Measurements from ENCODE around the gene OSBPL5.
A peak's percentile ranks its signal among the peaks of the same experiment; 100 is the strongest.

Gene OSBPL5

DNA sequence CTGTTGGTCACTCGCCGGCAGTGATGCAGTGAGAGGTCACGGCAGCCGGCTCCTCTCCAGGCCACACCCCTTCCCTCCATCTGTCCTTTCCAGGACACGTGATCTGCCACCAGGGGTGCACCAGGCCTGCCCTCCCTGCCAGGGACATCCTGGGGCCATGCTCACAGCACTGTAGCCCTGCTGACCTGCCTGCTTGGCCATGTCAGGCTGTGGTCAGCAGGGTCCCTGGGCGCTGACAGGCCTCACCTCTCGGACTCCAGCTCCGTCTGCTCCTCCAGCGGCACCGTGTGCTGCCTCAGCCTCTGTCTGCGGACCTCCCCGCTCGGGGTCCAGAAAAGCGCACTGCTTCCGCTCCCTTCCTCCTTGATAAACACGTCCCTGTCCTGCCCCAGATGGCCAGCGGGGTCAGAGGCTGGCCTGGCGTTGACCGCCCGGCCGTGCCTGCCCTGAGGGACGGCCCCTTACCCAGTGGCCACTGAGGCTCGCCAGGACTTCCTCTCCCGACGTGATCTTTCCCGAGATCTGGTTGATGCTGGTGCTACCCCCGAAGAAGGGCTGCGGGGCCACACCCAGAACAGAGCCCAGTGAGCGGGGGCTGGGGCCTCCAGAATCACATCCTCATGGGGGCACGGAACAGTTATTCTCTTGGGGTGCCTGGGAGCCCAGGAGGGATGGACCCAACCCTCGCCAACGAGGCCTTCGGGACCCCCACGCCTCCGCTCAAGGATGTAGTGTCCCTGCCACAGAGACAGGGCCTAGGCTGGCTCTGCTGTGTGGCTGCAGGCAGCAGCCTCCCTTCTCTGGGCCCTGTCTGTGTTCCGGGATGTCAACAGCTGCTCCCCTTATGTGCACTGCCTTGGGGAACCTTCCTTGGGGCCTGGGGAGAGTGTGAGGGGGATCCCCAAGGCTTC is 71.6 kb downstream of the OSBPL5 start:
- Histone ChIP-seq H2BK15ac (ENCODE audit: low read length) (peak overlapping the region; percentile 75), H3K4me2 (ENCODE audit: insufficient read depth, low read length, poor library complexity, severe bottlenecking) (no peak overlapping the region), H3K27ac (replicated peaks; ENCODE audit: low read length) (no peak overlapping the region), H2BK120ac (ENCODE audit: low read depth, low read length) (no peak overlapping the region), H3K23ac (ENCODE audit: low read depth, low read length, poor library complexity) (peak overlapping the region; percentile 82), H3K9me3 (replicated peaks in 1 of 2; ENCODE audit: control insufficient read depth in 2 of 2, insufficient read depth in 1 of 2, low read depth in 1 of 2, low read length in 2 of 2) (no peaks in the 10 kb centered on the region), H2BK5ac (ENCODE audit: low read length) (no peak overlapping the region), H3K79me1 (ENCODE audit: low read depth, low read length) (peaks cover 2% of the 10 kb centered on the region), H3K4ac (ENCODE audit: low read length) (no peak overlapping the region), H3K4me3 (ENCODE audit: low read length in 2 of 2) (no peak overlapping the region), H2AK5ac (ENCODE audit: low read depth, low read length) (peak overlapping the region; percentile 95), H2BK12ac (ENCODE audit: low read length) (peak overlapping the region; percentile 97), H3K27me3 (ENCODE audit: control insufficient read depth in 3 of 3, insufficient read depth in 3 of 3, low read depth in 1 of 3, low read length in 3 of 3) (no peaks in the 10 kb centered on the region), H3K14ac (ENCODE audit: low read length) (peak overlapping the region; percentile 1), H4K91ac (ENCODE audit: low read depth, low read length, poor library complexity) (no peak overlapping the region), H3K4me1 (ENCODE audit: control insufficient read depth in 2 of 2, insufficient read depth in 1 of 2, low read depth in 1 of 2, low read length in 2 of 2) (peaks cover 8 to 16% of the 10 kb centered on the region in 2 donors), H3K36me3 (replicated peaks in 1 of 2; ENCODE audit: control insufficient read depth in 2 of 2, insufficient read depth in 2 of 2, low read length in 2 of 2) (peaks cover 5 to 10% of the 10 kb centered on the region in 2 donors), H3K18ac (ENCODE audit: low read length) (peak overlapping the region; percentile 81), H2AFZ (ENCODE audit: low read length) (no peak overlapping the region), H3K9ac (ENCODE audit: low read depth, low read length, poor library complexity) (peak overlapping the region; percentile 63), H4K8ac (ENCODE audit: low read depth, low read length) (peak overlapping the region; percentile 92)
- DNase-seq (ENCODE audit: low spot score) = no peak
- no CpG with 5 or more reads among the region's 36 CpGs for WGBS, 2 donors (ENCODE audit: extremely low coverage in 2 of 2, insufficient read length in 2 of 2, insufficient replicate concordance in 1 of 2)

DNA sequence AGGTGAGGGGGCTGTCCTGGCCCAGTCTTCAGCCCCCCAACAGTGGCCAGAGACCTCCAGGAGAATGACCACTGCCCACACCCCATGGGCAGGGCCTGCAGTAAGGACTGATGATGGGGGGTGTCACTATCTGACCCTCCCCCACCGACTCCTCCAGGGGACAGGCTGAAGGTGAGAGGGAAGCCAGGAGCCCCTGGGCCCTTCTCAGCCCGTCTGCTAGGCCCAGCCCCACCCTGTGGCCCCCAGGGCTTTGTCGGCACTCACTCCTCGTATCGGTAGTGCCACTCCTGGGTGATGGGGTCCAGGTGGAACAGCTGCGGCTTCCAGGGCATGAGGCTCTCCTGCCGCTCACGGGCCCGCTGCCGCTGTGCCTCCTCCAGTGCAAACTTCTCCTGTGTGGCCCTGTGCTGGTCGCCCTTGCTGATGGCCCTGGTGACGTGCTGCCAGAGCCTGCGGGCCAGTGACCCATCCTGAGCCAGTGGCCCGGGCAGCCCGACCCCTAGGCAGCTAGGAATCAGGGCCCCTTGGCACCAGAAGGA is 72.4 kb downstream of the OSBPL5 start:
- peak overlapping the region; percentile 87 for H2AK5ac ChIP-seq (ENCODE audit: low read depth, low read length)
- peaks cover 8 to 16% of the 10 kb centered on the region in 2 donors for H3K4me1 ChIP-seq (ENCODE audit: control insufficient read depth in 2 of 2, insufficient read depth in 1 of 2, low read depth in 1 of 2, low read length in 2 of 2)
- no peak overlapping the region for H3K27ac ChIP-seq (replicated peaks; ENCODE audit: low read length)
- no peak overlapping the region for H4K91ac ChIP-seq (ENCODE audit: low read depth, low read length, poor library complexity)
- no peaks in the 10 kb centered on the region for H3K9me3 ChIP-seq (replicated peaks in 1 of 2; ENCODE audit: control insufficient read depth in 2 of 2, insufficient read depth in 1 of 2, low read depth in 1 of 2, low read length in 2 of 2)
- no peak for DNase-seq (ENCODE audit: low spot score)
- H3K9ac ChIP-seq (ENCODE audit: low read depth, low read length, poor library complexity) = no peak overlapping the region
- H3K36me3 ChIP-seq (replicated peaks in 1 of 2; ENCODE audit: control insufficient read depth in 2 of 2, insufficient read depth in 2 of 2, low read length in 2 of 2) = peaks cover 5 to 10% of the 10 kb centered on the region in 2 donors
- H2BK15ac ChIP-seq (ENCODE audit: low read length) = peak overlapping the region; percentile 70
- no peak overlapping the region for H2BK5ac ChIP-seq (ENCODE audit: low read length)
- H3K18ac ChIP-seq (ENCODE audit: low read length) = peak overlapping the region; percentile 56
- no peak overlapping the region for H2BK120ac ChIP-seq (ENCODE audit: low read depth, low read length)
- WGBS, 2 donors (ENCODE audit: extremely low coverage in 2 of 2, insufficient read length in 2 of 2, insufficient replicate concordance in 1 of 2) = no CpG with 5 or more reads among the region's 15 CpGs
- no peak overlapping the region for H3K4ac ChIP-seq (ENCODE audit: low read length)
- no peak overlapping the region for H4K8ac ChIP-seq (ENCODE audit: low read depth, low read length)
- no peak overlapping the region for H3K4me3 ChIP-seq (ENCODE audit: low read length in 2 of 2)
- H2BK12ac ChIP-seq (ENCODE audit: low read length) = peak overlapping the region; percentile 79
- no peaks in the 10 kb centered on the region for H3K27me3 ChIP-seq (ENCODE audit: control insufficient read depth in 3 of 3, insufficient read depth in 3 of 3, low read depth in 1 of 3, low read length in 3 of 3)
- no peak overlapping the region for H3K14ac ChIP-seq (ENCODE audit: low read length)
- H3K4me2 ChIP-seq (ENCODE audit: insufficient read depth, low read length, poor library complexity, severe bottlenecking) = no peak overlapping the region
- peaks cover 2% of the 10 kb centered on the region for H3K79me1 ChIP-seq (ENCODE audit: low read depth, low read length)
- peak overlapping the region; percentile 70 for H3K23ac ChIP-seq (ENCODE audit: low read depth, low read length, poor library complexity)
- no peak overlapping the region for H2AFZ ChIP-seq (ENCODE audit: low read length)

- H3K23ac ChIP-seq (ENCODE audit: low read depth, low read length, poor library complexity) = peak overlapping the region; percentile 29
- H3K4me1 ChIP-seq (ENCODE audit: control insufficient read depth in 2 of 2, insufficient read depth in 1 of 2, low read depth in 1 of 2, low read length in 2 of 2) = peaks cover 8 to 16% of the 10 kb centered on the region in 2 donors
- DNase-seq (ENCODE audit: low spot score) = peak; percentile 70
- peak overlapping the region; percentile 87 for H2AK5ac ChIP-seq (ENCODE audit: low read depth, low read length)
- no peak overlapping the region for H4K8ac ChIP-seq (ENCODE audit: low read depth, low read length)
- H2BK15ac ChIP-seq (ENCODE audit: low read length) = peak overlapping the region; percentile 70
- H3K4ac ChIP-seq (ENCODE audit: low read length) = no peak overlapping the region
- no peak overlapping the region for H3K27ac ChIP-seq (replicated peaks; ENCODE audit: low read length)
- H4K91ac ChIP-seq (ENCODE audit: low read depth, low read length, poor library complexity) = no peak overlapping the region
- no CpG with 5 or more reads among the region's 27 CpGs for whole genome bisulfite sequencing, 2 donors (ENCODE audit: extremely low coverage in 2 of 2, insufficient read length in 2 of 2, insufficient replicate concordance in 1 of 2)
- peak overlapping the region; percentile 58 for H2BK5ac ChIP-seq (ENCODE audit: low read length)
- H3K79me1 ChIP-seq (ENCODE audit: low read depth, low read length) = peaks cover 2% of the 10 kb centered on the region
- H3K14ac ChIP-seq (ENCODE audit: low read length) = peak overlapping the region; percentile 22
- H3K9me3 ChIP-seq (replicated peaks in 1 of 2; ENCODE audit: control insufficient read depth in 2 of 2, insufficient read depth in 1 of 2, low read depth in 1 of 2, low read length in 2 of 2) = no peaks in the 10 kb centered on the region
- no peak overlapping the region for H3K4me3 ChIP-seq (ENCODE audit: low read length in 2 of 2)
- no peak overlapping the region for H2AFZ ChIP-seq (ENCODE audit: low read length)
- H2BK120ac ChIP-seq (ENCODE audit: low read depth, low read length) = no peak overlapping the region
- peaks cover 5 to 10% of the 10 kb centered on the region in 2 donors for H3K36me3 ChIP-seq (replicated peaks in 1 of 2; ENCODE audit: control insufficient read depth in 2 of 2, insufficient read depth in 2 of 2, low read length in 2 of 2)
- H3K4me2 ChIP-seq (ENCODE audit: insufficient read depth, low read length, poor library complexity, severe bottlenecking) = no peak overlapping the region
- H3K9ac ChIP-seq (ENCODE audit: low read depth, low read length, poor library complexity) = peak overlapping the region; percentile 65
- H2BK12ac ChIP-seq (ENCODE audit: low read length) = no peak overlapping the region
- no peaks in the 10 kb centered on the region for H3K27me3 ChIP-seq (ENCODE audit: control insufficient read depth in 3 of 3, insufficient read depth in 3 of 3, low read depth in 1 of 3, low read length in 3 of 3)
- peak overlapping the region; percentile 79 for H3K18ac ChIP-seq (ENCODE audit: low read length)
Observed at GRCh38 chr11:3091846-3092602, 73.1 kb downstream of the OSBPL5 start.
